Esophagus muscularis mucosa (tissue), 4 donors: ENCODE data around the gene PITPNB. TPM values are rescaled to one million over a fixed set of nuclear protein-coding genes. Genes with fewer than 3 reads are reported as not detected.

Experiments
- DNase-seq: peaks from one replicate; pipeline ENCODE4 v3.0.0-alpha.2; 2017; ENCODE audit errors: extremely low spot score
- H3K27ac ChIP-seq, 4 donors: fragments of 200-600 bp; sonication (generic); replicated peaks in 1 of 4; 1 replicate in 3 of 4; 2 replicates in 1 of 4; pipeline ENCODE4 v1.5.1; 2016 to 2019; ENCODE audit warnings: mild to moderate bottlenecking in 1 of 4
- H3K27me3 ChIP-seq, 4 donors: fragments of 200-600 bp; sonication (generic); one replicate each; pipeline versions ENCODE4 v1.5.1 to v1.6.0; 2016 to 2019
- H3K36me3 ChIP-seq, 4 donors: fragments of 200-600 bp; sonication (generic); one replicate each; pipeline ENCODE4 v1.5.1; 2016 to 2019
- H3K4me1 ChIP-seq, 4 donors: fragments of 200-600 bp; sonication (generic); one replicate each; pipeline ENCODE4 v1.5.1; 2016 to 2019
- H3K4me3 ChIP-seq, 4 donors: fragments of 200-600 bp; sonication (generic); 1 replicate in 2 of 4; 2 replicates in 2 of 4; pipeline ENCODE4 v1.5.1; 2016 to 2019; ENCODE audit warnings: mild to moderate bottlenecking in 4 of 4, moderate library complexity in 1 of 4
- H3K9me3 ChIP-seq, 4 donors: fragments of 200-600 bp; sonication (generic); 1 replicate in 3 of 4; 2 replicates in 1 of 4; pipeline ENCODE4 v1.5.1; 2016 to 2019
- EP300 ChIP-seq: sonication (generic); formaldehyde crosslinking; IDR thresholded peaks from one replicate; pipeline ENCODE4 v1.6.1; 2017; ENCODE audit warnings: antibody characterized with exemption
- POLR2A ChIP-seq: fragments of 450-650 bp; IDR thresholded peaks from one replicate; pipeline ENCODE4 v1.6.1; 2017; ENCODE audit warnings: antibody characterized with exemption, moderate library complexity, mild to moderate bottlenecking, low read depth
- POLR2AphosphoS5 ChIP-seq, 2 donors: sonication (generic); formaldehyde crosslinking; IDR thresholded peaks; one replicate each; pipeline ENCODE4 v1.6.1; 2017; ENCODE audit warnings: antibody characterized with exemption in 2 of 2
- WGBS: methylation state at CpG from one replicate; pipeline ENCODE4 v1.1.5; 2018; 5-methylcytosine and 5-hydroxymethylcytosine counted together
- intact Hi-C: fragments of 100-400 bp; cut with DNase I; formaldehyde crosslinking; loops from one replicate; pipeline ENCODE4 v1.15.1; 2023
- total RNA-seq, 4 donors: library from RNA; depleted of rRNA; stranded (reverse); fragments of >200 nt; gene quantifications; one replicate each; pipeline versions ENCODE4 v1.1.0 to v1.2.1, GENCODE V29; 2016
- TF ChIP-seq, protein P1 (sequence below), 3 experiments: fragments of 200-600 bp in 2 of 3; fragments of 450-650 bp in 1 of 3; sonication (generic) in 2 of 3; IDR thresholded peaks; one replicate each; pipeline ENCODE4 v1.5.1; 2017 to 2019; ENCODE audit warnings: antibody characterized with exemption in 3 of 3, mild to moderate bottlenecking in 2 of 3, moderate library complexity in 1 of 3

PITPNB gene
- total RNA-seq, 4 donors from 2014 or later, result 70.3 to 99.7 (median 89.3) TPM

- no peaks in the 10 kb centered on the region for H3K27me3 ChIP-seq
- H3K27ac ChIP-seq, result peak overlapping the region; percentile 84 to 89 (median 85)
- H3K4me1 ChIP-seq, result peaks cover 52 to 89% (median 77%) of the 10 kb centered on the region in 4 donors
- peaks cover 0 to 28% (median 11%) of the 10 kb centered on the region in 4 donors for H3K36me3 ChIP-seq
- H3K4me3 ChIP-seq, result no peak overlapping the region
- H3K9me3 ChIP-seq, result no peaks in the 10 kb centered on the region
- intact Hi-C loops, result no loop called here
- DNase-seq, result no peak
- TF ChIP-seq POLR2AphosphoS5 (IDR thresholded peaks at IDR 0.05) (no peak), EP300 (no peak), POLR2A (no peak)
- TF ChIP-seq, protein P1, sequence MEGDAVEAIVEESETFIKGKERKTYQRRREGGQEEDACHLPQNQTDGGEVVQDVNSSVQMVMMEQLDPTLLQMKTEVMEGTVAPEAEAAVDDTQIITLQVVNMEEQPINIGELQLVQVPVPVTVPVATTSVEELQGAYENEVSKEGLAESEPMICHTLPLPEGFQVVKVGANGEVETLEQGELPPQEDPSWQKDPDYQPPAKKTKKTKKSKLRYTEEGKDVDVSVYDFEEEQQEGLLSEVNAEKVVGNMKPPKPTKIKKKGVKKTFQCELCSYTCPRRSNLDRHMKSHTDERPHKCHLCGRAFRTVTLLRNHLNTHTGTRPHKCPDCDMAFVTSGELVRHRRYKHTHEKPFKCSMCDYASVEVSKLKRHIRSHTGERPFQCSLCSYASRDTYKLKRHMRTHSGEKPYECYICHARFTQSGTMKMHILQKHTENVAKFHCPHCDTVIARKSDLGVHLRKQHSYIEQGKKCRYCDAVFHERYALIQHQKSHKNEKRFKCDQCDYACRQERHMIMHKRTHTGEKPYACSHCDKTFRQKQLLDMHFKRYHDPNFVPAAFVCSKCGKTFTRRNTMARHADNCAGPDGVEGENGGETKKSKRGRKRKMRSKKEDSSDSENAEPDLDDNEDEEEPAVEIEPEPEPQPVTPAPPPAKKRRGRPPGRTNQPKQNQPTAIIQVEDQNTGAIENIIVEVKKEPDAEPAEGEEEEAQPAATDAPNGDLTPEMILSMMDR (IDR thresholded peaks at IDR 0.05), result no peak
- 22% methylated on average over 4 of the region's 4 CpGs for WGBS
Observed at GRCh38 chr22:27867085-27867952, 51.7 kb downstream of the PITPNB start.

GRCh38 chr22:27866135-27867084, 52.6 kb downstream of the PITPNB start:
- no peak for DNase-seq
- peak overlapping the region; percentile 84 to 89 (median 85) for H3K27ac ChIP-seq
- H3K4me1 ChIP-seq, result peaks cover 52 to 94% (median 85%) of the 10 kb centered on the region in 4 donors
- H3K9me3 ChIP-seq, result no peaks in the 10 kb centered on the region
- H3K36me3 ChIP-seq, result peaks cover 0 to 26% (median 4%) of the 10 kb centered on the region in 4 donors
- WGBS, result 33% methylated on average over 7 of the region's 7 CpGs
- peak overlapping the region in 1 of 4 donors; percentile 10 for H3K4me3 ChIP-seq
- intact Hi-C loops, result no loop called here
- TF ChIP-seq POLR2AphosphoS5 (IDR thresholded peaks at IDR 0.05), result peak in 1 of 2 donors; percentile 35
- TF ChIP-seq, protein P1 (IDR thresholded peaks at IDR 0.05), result no peak
- no peaks in the 10 kb centered on the region for H3K27me3 ChIP-seq

DNA sequence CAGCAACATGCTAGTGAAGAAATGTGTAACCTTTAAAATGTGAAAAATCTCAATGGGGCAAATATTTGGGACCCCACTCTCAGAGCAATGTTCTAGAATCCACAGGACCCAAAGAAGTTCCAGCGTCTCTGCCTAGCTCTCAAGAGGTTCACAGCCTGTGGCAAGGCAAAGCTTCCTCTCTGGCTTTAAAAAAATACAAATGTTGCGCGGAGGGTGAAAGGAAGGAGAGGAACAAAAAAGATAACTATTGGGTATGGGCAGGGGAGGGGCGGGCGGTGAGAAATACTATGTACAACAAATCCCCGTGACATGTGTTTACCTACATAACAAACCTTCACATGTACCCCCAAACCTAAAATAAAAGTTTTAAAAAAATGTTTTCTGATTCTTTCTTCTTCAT, 53.6 kb downstream of the PITPNB start:
- TF ChIP-seq POLR2A (no peak), POLR2AphosphoS5 (IDR thresholded peaks at IDR 0.05) (no peak), EP300 (no peak)
- TF ChIP-seq, protein P1 (IDR thresholded peaks at IDR 0.05), result no peak
- no peak for DNase-seq
- Histone ChIP-seq H3K27me3 (no peaks in the 10 kb centered on the region), H3K4me1 (peaks cover 48 to 99% (median 90%) of the 10 kb centered on the region in 4 donors), H3K27ac (peak overlapping the region; percentile 84 to 89 (median 85)), H3K9me3 (no peaks in the 10 kb centered on the region), H3K36me3 (peaks cover 0 to 21% (median 4%) of the 10 kb centered on the region in 4 donors), H3K4me3 (no peak overlapping the region)
- intact Hi-C loops, result no loop called here
- WGBS, result 70% methylated on average over 6 of the region's 6 CpGs

GRCh38 chr22:27863556-27863955, 55.5 kb downstream of the PITPNB start:
- intact Hi-C loops, result no loop called here

More at GRCh38 chr22:27863556-27863955, 55.5 kb downstream of the PITPNB start:
- TF ChIP-seq POLR2A (no peak), POLR2AphosphoS5 (IDR thresholded peaks at IDR 0.05) (no peak), EP300 (no peak)
- TF ChIP-seq, protein P1 (IDR thresholded peaks at IDR 0.05), result no peak
- no peak for DNase-seq
- Histone ChIP-seq H3K27ac (peak overlapping the region; percentile 84 to 89 (median 85)), H3K4me1 (peaks cover 53 to 97% (median 93%) of the 10 kb centered on the region in 4 donors), H3K4me3 (no peak overlapping the region), H3K27me3 (no peaks in the 10 kb centered on the region), H3K9me3 (no peaks in the 10 kb centered on the region), H3K36me3 (peaks cover 0 to 26% (median 4%) of the 10 kb centered on the region in 4 donors)
- 44% methylated on average over 2 of the region's 2 CpGs for WGBS
